Ishikawa (cell line): ENCODE data around the gene RALA.

Experiments used
- CEBPB ChIP-seq: IDR thresholded peaks from 2 replicates; pipeline ENCODE4 v1.6.1; 2012
- CREB1 ChIP-seq: IDR thresholded peaks from 2 replicates; pipeline ENCODE4 v1.6.1; 2012; ENCODE audit warnings: low read depth
- EGR1 ChIP-seq: IDR thresholded peaks from 2 replicates; pipeline ENCODE4 v1.6.1; 2012
- EP300 ChIP-seq: IDR thresholded peaks from 2 replicates; pipeline ENCODE4 v1.6.1; 2012; ENCODE audit warnings: borderline replicate concordance
- FOXM1 ChIP-seq: IDR thresholded peaks from 2 replicates; pipeline ENCODE4 v1.6.1; 2012; ENCODE audit warnings: low read depth, borderline replicate concordance
- NFIC ChIP-seq: IDR thresholded peaks from 2 replicates; pipeline ENCODE4 v1.6.1; 2012
- RAD21 ChIP-seq: IDR thresholded peaks from 2 replicates; pipeline ENCODE4 v1.6.1; 2012; ENCODE audit warnings: low read depth
- TAF1 ChIP-seq: IDR thresholded peaks from 2 replicates; pipeline ENCODE4 v1.6.1; 2012; ENCODE audit warnings: low read depth, mild to moderate bottlenecking
- TCF12 ChIP-seq: IDR thresholded peaks from 2 replicates; pipeline ENCODE4 v1.6.1; 2012; ENCODE audit warnings: low read depth
- TEAD4 ChIP-seq: IDR thresholded peaks from 2 replicates; pipeline ENCODE4 v1.6.1; 2012
- YY1 ChIP-seq: IDR thresholded peaks from 2 replicates; pipeline ENCODE4 v1.6.1; 2012; ENCODE audit warnings: low read depth
- ZBTB7A ChIP-seq: IDR thresholded peaks from 2 replicates; pipeline ENCODE4 v1.6.1; 2012; ENCODE audit warnings: low read depth
- TF ChIP-seq, protein P1 (sequence below): IDR thresholded peaks from 2 replicates; pipeline ENCODE4 v1.6.1; 2012
- TF ChIP-seq, protein P2 (sequence below): IDR thresholded peaks from 2 replicates; pipeline ENCODE4 v1.6.1; 2012
- TF ChIP-seq, protein P3 (sequence below): IDR thresholded peaks from 2 replicates; pipeline ENCODE4 v1.6.1; 2012; ENCODE audit warnings: low read depth, mild to moderate bottlenecking

The RALA gene

DNA sequence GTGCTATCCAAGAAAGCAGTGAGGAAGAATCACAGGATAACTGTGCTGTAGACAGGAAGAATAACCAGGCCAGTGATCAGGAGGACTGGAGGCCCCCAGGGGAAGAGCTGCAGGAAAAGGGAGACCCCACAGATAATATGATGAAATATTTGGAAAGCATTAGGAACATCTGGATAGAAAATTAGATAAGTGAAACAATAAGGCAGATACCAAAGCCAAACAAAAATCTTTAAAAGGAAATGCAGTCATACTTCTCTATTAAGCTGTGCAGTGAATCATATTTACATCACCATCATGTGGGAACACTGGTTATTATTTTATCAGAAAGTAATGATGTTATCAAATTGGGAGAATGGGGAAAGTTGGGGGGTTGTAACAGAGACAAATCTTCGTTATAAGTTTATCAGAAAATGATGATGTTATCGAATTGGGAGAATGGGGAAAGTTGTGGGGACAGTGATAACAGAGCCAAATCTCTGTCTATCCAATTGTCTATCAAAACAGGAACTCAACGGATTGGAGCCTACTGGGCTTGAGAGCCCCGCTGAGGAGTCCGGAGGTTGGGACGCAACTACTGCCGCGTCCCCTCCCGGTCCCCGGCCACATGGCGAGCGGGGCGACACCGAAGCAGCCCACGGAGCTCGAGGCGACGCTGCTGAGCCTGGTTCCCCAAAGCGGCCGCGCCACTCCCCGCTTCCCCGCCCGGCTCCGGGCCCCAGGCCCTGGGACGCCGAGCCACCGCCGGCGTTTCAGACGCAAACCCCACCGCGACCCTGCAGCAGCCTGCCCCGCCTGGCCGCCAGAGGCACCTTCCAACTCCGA, 14.0 kb upstream of the RALA start:
- no peak for TF ChIP-seq TCF12

DNA sequence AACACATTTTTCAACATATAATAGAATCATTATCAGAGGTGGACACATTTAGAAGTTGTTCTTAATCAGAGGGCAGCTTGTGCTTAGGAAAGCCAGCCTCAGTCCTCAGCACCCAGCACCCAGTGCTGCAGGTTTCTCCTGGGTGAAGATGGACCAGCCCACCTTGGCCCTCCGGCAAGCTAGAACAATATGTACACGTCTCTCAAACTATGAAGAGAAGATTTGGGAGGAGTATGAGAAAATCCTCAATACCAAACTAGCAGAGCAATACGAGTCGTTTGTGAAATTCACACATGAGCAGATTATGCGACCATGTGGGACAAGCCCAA, 13.5 kb upstream of the RALA start:
- no peak for TF ChIP-seq TCF12
- no peak for TF ChIP-seq FOXM1
- TF ChIP-seq, protein P1, sequence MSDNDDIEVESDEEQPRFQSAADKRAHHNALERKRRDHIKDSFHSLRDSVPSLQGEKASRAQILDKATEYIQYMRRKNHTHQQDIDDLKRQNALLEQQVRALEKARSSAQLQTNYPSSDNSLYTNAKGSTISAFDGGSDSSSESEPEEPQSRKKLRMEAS: no peak
- TF ChIP-seq RAD21: no peak
- no peak for TF ChIP-seq NFIC
- TF ChIP-seq CREB1: no peak
- TF ChIP-seq CEBPB: no peak
- TF ChIP-seq EGR1: no peak
- no peak for TF ChIP-seq EP300
- TF ChIP-seq, protein P2, sequence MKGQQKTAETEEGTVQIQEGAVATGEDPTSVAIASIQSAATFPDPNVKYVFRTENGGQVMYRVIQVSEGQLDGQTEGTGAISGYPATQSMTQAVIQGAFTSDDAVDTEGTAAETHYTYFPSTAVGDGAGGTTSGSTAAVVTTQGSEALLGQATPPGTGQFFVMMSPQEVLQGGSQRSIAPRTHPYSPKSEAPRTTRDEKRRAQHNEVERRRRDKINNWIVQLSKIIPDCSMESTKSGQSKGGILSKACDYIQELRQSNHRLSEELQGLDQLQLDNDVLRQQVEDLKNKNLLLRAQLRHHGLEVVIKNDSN: no peak
- no peak for TF ChIP-seq ZBTB7A
- TF ChIP-seq, protein P3, sequence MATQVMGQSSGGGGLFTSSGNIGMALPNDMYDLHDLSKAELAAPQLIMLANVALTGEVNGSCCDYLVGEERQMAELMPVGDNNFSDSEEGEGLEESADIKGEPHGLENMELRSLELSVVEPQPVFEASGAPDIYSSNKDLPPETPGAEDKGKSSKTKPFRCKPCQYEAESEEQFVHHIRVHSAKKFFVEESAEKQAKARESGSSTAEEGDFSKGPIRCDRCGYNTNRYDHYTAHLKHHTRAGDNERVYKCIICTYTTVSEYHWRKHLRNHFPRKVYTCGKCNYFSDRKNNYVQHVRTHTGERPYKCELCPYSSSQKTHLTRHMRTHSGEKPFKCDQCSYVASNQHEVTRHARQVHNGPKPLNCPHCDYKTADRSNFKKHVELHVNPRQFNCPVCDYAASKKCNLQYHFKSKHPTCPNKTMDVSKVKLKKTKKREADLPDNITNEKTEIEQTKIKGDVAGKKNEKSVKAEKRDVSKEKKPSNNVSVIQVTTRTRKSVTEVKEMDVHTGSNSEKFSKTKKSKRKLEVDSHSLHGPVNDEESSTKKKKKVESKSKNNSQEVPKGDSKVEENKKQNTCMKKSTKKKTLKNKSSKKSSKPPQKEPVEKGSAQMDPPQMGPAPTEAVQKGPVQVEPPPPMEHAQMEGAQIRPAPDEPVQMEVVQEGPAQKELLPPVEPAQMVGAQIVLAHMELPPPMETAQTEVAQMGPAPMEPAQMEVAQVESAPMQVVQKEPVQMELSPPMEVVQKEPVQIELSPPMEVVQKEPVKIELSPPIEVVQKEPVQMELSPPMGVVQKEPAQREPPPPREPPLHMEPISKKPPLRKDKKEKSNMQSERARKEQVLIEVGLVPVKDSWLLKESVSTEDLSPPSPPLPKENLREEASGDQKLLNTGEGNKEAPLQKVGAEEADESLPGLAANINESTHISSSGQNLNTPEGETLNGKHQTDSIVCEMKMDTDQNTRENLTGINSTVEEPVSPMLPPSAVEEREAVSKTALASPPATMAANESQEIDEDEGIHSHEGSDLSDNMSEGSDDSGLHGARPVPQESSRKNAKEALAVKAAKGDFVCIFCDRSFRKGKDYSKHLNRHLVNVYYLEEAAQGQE: no peak
- TF ChIP-seq TAF1: no peak

DNA sequence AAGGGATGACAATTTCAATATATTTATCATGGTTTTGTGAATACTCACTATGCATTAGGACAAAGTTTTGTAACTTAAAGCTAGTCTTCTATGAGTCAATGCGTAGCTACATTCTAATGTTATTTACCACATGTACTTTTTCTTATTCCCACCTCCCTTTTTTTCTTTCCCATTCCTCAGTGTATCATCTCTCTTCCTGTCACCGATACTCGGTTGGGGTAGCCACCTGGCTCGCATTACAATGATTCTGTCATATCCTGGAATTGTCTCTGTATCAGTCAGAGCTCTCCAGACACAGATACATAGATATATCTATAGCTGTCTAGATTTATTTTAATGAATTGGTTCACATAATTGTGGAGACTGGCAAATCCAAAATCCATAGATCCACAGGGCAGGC, 9.8 kb upstream of the RALA start:
- no peak for TF ChIP-seq ZBTB7A
- TF ChIP-seq, protein P1: no peak

DNA sequence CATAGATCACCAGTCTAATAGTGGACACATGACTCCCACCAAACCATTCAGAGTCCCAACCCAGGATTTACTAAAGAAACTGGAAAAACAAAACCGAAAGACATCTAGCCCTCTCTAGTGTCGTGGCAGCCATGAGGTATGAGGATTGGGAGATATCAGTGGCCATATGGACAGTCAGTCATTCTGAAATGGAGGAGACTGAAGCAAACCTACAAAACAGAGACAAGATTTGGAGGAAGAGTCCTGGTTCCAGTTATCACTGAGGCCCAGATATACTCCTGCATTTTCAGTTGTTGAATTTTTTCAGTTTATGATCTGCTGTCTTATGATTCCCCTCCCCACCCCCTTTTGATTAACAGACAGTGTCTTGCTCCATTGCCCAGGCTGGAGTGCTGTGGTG, 9.1 kb upstream of the RALA start:
- TF ChIP-seq TEAD4 (no peak), RAD21 (no peak), CEBPB (no peak), YY1 (no peak), FOXM1 (no peak), TCF12 (no peak), NFIC (no peak), ZBTB7A (no peak), CREB1 (no peak), EP300 (no peak), EGR1 (no peak)
- TF ChIP-seq, protein P3: no peak
- TF ChIP-seq, protein P1: no peak
- TF ChIP-seq, protein P2: no peak

DNA sequence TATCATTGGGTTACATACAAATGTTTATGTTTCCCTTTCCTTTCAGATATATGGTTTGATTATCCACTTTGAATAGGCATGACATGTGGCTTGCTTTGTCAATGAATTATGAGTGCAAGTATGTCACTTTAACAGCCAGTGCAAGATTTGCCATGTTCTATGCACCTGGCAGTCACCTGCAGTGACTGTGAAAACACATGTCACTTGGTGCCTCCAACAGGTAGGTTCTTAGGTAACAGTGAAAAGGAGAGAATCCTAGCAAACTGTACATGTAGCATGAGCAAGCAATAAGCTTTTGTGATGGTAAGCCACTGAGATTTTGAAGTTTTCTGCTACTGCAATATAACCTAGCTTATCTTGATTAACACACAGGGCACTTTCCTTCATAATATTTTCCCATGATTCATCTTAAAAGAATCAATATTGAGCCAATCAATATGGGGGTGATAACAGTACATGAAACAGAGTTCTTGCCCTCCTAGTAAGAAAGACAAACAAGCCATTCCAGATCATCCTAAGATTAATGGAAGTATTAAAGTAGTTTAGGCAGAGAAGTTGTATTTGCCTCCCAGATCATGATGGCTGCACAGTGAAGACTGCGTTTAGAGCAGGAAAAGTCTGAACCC, 7.9 kb upstream of the RALA start:
- TF ChIP-seq ZBTB7A: no peak
- TF ChIP-seq, protein P2: no peak
- TF ChIP-seq YY1: no peak

DNA sequence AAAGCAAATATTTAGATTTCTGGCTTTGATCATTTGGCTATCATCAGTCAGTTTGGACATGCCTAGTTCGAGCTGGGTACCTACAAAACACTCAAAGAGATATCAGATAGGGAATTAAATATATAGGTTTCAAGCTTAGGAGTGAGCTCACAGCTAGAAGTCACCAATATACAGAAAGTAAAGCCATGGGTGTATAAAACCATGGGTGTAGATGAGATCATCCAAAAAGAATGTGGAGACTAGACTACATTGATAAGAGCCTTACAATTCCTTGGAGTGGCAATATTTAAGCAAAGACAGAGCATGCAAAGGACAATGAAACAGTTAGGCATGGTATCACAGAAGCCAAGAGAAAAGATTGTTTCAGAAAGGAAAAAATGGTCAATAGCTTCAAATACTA, 7.2 kb upstream of the RALA start:
- TF ChIP-seq EP300 (no peak), TAF1 (no peak), RAD21 (no peak), EGR1 (no peak), YY1 (no peak), CREB1 (no peak), TCF12 (no peak), ZBTB7A (no peak), TEAD4 (no peak), NFIC (no peak), FOXM1 (no peak), CEBPB (no peak)
- TF ChIP-seq, protein P1: no peak
- TF ChIP-seq, protein P3: no peak
- TF ChIP-seq, protein P2: no peak
